T follicular helper cell (primary cell): ENCODE data around the gene ECT2L.
"Not testable (repeated sequence)": the region's sequence is repeated elsewhere in the genome, so short reads cannot be mapped to it uniquely, and the experiment has no call there.

Source experiments
- DNase-seq: peaks from one replicate; pipeline ENCODE4 v3.0.0-alpha.2; 2020; ENCODE audit warnings: low read depth

Gene ECT2L

GRCh38 chr6:138936873-138937272 lies 141.0 kb downstream of the ECT2L start:
- DNase-seq: not testable (repeated sequence)

GRCh38 chr6:138943089-138943625 lies 147.3 kb downstream of the ECT2L start:
- DNase-seq: no peak

GRCh38 chr6:138944412-138944811 lies 148.5 kb downstream of the ECT2L start:
- DNase-seq: no peak

GRCh38 chr6:138945354-138945753 lies 149.5 kb downstream of the ECT2L start:
- no peak for DNase-seq

GRCh38 chr6:138948004-138948403 lies 152.1 kb downstream of the ECT2L start:
- no peak for DNase-seq

GRCh38 chr6:138948546-138949179 lies 152.8 kb downstream of the ECT2L start:
- no peak for DNase-seq

- no peak for DNase-seq
Measured at GRCh38 chr6:138953451-138953850, 157.6 kb downstream of the ECT2L start.
